Skeletal muscle cell (primary cell): ENCODE results near the gene SLC16A2.

Experiments used
- DNase-seq: peaks from one replicate; pipeline ENCODE4 v3.0.0-alpha.2; 2010; ENCODE audit warnings: low read depth
- H3K4me3 ChIP-seq: 2 replicates; pipeline ENCODE4 v1.5.1; 2011; ENCODE audit warnings: low read depth, mild to moderate bottlenecking, control low read depth, low read length, moderate library complexity

SLC16A2 gene

DNA sequence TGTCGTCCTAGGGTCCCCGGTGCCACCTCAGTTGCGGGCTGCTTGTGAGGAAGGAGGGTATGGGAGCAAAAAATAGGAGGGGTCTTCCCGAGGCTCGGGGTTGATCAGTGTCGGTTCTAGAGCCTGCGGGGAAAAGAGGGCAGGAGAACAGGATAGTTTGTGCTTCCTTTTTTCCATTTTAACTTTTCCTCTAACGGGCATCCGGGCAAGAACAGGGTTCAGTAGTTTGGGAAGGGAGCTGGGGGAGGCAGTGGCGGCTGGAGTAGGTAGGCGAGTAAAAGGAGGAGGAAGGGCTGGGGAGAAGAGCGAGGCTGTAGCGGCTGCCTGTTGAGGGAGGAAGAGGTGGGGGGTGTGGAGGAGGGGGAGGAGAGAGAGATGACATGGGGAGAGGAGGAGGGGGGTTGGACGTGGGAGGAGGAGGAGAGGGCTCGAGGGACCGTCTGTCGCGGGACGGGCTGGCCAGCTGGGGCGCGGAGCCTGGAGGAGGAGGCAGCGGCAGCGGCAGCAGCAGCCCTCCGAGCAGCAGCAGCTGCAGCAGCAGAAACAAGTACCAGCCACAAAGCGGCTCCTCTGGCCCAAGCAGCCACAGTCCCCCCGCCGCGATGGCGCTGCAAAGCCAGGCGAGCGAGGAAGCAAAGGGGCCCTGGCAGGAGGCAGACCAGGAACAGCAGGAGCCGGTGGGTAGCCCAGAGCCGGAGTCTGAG is at the start of gene SLC16A2:
Gene SLC16A2 (plus strand): TSS at position 458 of the 704 bp plus-strand sequence. CDS start 145 bp downstream, at position 603.
- H3K4me3 ChIP-seq: peak within 1 kb of the TSS; percentile 58
- DNase-seq: peak; percentile 60

DNA sequence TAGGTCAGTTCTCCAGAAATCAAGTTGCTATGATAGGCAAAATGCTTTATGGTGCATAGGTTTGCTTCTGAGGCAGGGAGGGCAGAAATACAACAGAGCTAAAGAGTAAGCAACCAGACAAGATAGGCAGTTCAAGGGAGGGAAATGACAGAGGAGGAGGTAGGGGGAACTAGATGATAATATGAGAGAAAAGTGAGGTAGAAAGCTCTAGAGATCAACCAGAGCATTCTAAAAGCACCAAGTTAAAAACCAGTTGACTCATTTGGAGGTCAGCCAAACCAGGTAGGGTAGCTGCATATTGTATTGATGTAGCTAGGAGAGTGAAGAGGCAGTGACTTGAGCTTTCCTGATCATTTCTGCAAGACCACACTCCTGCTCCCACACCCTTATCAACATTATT is 49.0 kb upstream of the SLC16A2 start:
- no peak overlapping the region for H3K4me3 ChIP-seq

GRCh38 chrX:74377282-74377681 is 44.0 kb upstream of the SLC16A2 start:
- H3K4me3 ChIP-seq: no peak overlapping the region
- no peak for DNase-seq

More for the DNA sequence above, 49.0 kb upstream of the SLC16A2 start:
- DNase-seq: no peak

- DNase-seq: peak; percentile 15
These were observed 38.7 kb upstream of the SLC16A2 start for GRCh38 chrX:74382613-74383012.

DNA sequence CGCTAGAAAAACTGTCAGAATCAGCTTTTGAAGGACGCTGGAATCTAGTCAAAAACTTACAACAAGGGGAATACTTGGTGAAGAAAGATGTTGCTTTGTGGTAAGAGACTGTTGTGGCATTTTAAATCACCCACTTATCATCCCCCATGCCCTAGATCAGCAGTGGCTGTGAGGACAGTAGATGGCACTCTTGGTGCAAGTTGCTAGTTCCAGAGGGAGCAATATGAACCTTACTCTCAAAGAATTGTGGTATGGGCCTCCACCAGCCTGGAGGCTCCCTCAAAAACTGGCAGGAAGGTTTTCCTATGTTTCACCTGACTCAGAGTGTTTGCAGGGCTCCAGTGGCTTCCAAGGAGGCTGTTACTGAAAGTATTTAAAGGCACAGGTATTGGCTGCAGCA is 37.7 kb upstream of the SLC16A2 start:
- no peak overlapping the region for H3K4me3 ChIP-seq
- DNase-seq: no peak

More at GRCh38 chrX:74382613-74383012, 38.7 kb upstream of the SLC16A2 start:
- H3K4me3 ChIP-seq: no peak overlapping the region

DNA sequence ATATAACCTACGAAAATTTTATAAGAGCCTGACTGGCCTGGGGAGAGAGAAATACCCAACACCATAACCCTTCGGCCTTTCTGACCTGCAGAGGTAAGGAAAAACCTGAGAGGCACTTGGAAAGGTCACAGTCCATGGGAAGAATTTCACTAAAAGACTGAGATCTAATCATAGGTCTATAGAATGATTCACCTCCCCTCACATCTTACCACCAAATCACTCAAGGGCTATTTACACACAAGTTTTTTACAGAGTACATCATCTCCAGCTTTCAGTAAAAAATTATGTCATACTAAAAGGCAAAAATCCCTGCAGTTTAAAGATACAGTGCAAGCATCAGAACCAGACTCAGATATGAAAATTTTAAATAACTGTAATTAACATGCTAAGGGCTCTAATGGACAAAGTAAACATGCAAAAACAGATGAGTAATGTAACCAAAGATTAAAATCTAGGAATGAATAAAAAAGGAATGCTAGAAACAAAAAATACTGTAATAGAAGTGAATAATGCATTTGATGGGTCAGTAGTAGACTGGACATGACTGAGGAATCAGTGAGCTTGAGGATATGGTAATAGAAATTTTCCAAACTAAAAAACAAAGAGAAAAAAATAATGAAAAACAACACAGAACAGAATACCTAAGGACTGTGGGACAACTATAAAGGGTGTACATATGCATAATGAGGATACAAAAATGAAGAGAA is 32.1 kb upstream of the SLC16A2 start:
- no peak for DNase-seq
- no peak overlapping the region for H3K4me3 ChIP-seq

- H3K4me3 ChIP-seq: no peak overlapping the region
- DNase-seq: no peak
These were observed 25.7 kb upstream of the SLC16A2 start for GRCh38 chrX:74395556-74395955.

DNA sequence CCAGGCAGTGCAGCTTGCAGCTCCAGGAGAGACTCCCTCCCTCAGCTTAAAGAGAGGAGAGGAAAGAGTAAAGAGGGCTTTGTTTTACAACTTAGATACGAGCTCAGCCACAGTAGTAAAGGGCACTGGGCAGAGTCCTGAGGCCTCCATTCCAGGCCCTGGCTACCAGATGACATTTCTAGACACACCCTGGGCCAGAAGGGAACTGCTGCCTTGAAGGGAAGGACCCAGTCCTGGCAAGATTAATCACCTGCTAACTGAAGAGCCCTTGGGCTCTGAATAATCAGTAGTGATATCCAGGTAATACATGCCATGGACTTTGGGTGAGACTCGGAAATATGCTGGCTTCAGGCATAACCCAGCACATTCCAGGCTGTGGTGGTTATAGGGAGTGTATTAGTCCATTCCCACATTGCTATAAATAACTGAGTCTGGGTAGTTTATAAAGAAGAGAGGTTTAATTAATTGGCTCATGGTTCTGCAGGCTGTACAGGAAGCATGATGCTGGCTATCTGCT is 15.3 kb upstream of the SLC16A2 start:
- no peak for DNase-seq
- no peak overlapping the region for H3K4me3 ChIP-seq

- DNase-seq: no peak
- no peak overlapping the region for H3K4me3 ChIP-seq
These were observed 13.0 kb upstream of the SLC16A2 start for GRCh38 chrX:74408304-74408703.

GRCh38 chrX:74419864-74420195 is 1.5 kb upstream of the SLC16A2 start:
- DNase-seq: no peak
- peak overlapping the region; percentile 58 for H3K4me3 ChIP-seq

GRCh38 chrX:74420196-74421035 is 877 bp upstream of the SLC16A2 start:
- peak overlapping the region; percentile 58 for H3K4me3 ChIP-seq
- DNase-seq: no peak

GRCh38 chrX:74421740-74422352 is 553 bp downstream of the SLC16A2 start:
- no peak for DNase-seq
- peak overlapping the region; percentile 58 for H3K4me3 ChIP-seq

GRCh38 chrX:74422576-74423288 is 1.4 kb downstream of the SLC16A2 start:
- H3K4me3 ChIP-seq: peak overlapping the region; percentile 58
- no peak for DNase-seq

GRCh38 chrX:74423289-74423998 is 2.2 kb downstream of the SLC16A2 start:
- DNase-seq: no peak
- H3K4me3 ChIP-seq: peak overlapping the region; percentile 58

GRCh38 chrX:74426071-74426470 is 4.8 kb downstream of the SLC16A2 start:
- H3K4me3 ChIP-seq: no peak overlapping the region
- DNase-seq: no peak

DNA sequence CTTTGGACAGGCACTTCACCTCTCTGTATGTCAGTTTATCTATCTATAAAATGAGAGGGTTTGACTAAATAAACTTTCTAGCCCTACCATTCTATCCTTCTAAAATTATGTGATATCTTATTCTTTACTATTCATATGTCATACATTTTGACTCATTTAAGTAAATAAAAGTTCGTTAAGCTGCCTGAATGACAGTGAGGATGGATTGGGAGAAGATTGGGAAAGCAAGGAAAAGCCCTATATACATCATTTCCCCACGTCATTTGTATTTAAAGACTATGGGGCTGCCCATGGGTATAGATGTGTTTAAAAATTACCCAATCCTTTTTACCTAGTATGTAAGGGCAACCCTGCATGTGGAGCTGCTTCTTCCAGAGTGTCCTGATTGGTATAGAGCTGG is 5.3 kb downstream of the SLC16A2 start:
- H3K4me3 ChIP-seq: no peak overlapping the region
- no peak for DNase-seq

DNA sequence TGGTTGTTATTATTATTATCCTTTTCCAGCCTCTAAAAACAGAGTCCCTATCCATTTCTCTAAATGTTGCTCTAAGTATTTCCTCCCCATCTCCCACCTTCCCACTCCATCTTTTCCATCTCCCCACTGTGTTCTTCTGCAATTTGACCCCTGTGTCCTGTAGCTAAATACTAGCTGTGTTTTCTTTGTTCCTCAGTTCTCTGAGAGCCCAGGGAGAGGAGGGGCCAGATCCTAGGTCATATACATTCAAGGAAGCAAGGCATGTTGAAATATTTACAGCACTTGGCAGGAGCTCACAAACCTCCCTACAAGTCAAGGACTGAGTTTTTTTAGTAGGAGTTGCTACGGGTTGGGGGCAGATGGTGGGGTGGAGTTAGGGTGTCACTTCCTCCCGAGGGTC is 10.5 kb downstream of the SLC16A2 start:
- no peak for DNase-seq
- H3K4me3 ChIP-seq: no peak overlapping the region

DNA sequence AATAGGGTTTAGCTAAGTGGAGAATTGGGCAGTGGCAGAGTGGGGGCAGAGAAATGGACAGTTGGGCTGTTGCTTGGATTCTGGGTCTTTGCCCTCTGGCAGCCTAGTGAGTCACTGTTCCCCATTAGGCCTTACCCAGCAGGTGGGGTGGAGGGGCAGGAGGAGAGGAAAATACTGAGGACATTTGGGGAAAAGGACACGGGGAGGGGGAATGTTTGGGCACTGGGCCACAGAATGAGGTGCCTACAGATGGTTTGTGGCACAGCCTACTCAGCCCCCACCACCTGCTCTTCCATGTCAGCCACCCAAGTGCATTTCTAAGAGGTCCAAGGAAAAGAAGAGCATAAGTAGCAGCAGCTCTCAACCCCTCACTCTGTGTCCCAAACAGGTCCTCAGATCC is 13.0 kb downstream of the SLC16A2 start:
- DNase-seq: no peak
- H3K4me3 ChIP-seq: no peak overlapping the region
